Activated CD8-positive, alpha-beta T cell treated with anti-CD3 and anti-CD28 coated beads for 36 hours (primary cell): ENCODE data around the gene LRFN5. TPM values are rescaled to one million over a fixed set of nuclear protein-coding genes. Genes with fewer than 3 reads are reported as not detected.
"Not testable (repeated sequence)": the region's sequence is repeated elsewhere in the genome, so short reads cannot be mapped to it uniquely, and the experiment has no call there.

ENCODE experiments used
- ATAC-seq: fragments of 200-7000 bp; cut with Tn5 transposase; one replicate; pipeline ENCODE4 v1.10.0; 2021; ENCODE audit warnings: mild to moderate bottlenecking, moderate library complexity
- CTCF ChIA-PET: fragments of 350-600 bp; sonication (Branson Sonifier 250); formaldehyde crosslinking; loops from one replicate; lab custom pipeline; 2021; ENCODE audit warnings: antibody characterized with exemption; lab: Charles Lee
- POLR2A ChIA-PET: fragments of 350-600 bp; sonication (Branson Sonifier 250); formaldehyde crosslinking; loops from one replicate; lab custom pipeline; 2021; ENCODE audit warnings: antibody characterized with exemption; lab: Charles Lee
- DNase-seq: peaks from one replicate; pipeline ENCODE4 v3.0.0-alpha.2; 2020
- H3K27ac Mint-ChIP-seq: one replicate; pipeline ENCODE4 v1.8.0; 2021; ENCODE audit warnings: mild to moderate bottlenecking, mixed read lengths
- H3K27me3 Mint-ChIP-seq: one replicate; pipeline ENCODE4 v1.8.0; 2021; ENCODE audit warnings: mixed read lengths
- H3K36me3 Mint-ChIP-seq: one replicate; pipeline ENCODE4 v1.8.0; 2021; ENCODE audit warnings: low read depth, mixed read lengths
- H3K4me1 Mint-ChIP-seq: one replicate; pipeline ENCODE4 v1.8.0; 2021; ENCODE audit warnings: low read depth, mixed read lengths
- H3K4me3 Mint-ChIP-seq: one replicate; pipeline ENCODE4 v1.8.0; 2021; ENCODE audit warnings: mild to moderate bottlenecking, moderate library complexity, mixed read lengths
- H3K9me3 Mint-ChIP-seq: one replicate; pipeline ENCODE4 v1.8.0; 2021; ENCODE audit warnings: mixed read lengths
- CTCF ChIP-seq: fragments of 200-600 bp; IDR thresholded peaks from one replicate; pipeline ENCODE4 v1.8.0; 2022; ENCODE audit warnings: antibody characterized with exemption, mild to moderate bottlenecking
- intact Hi-C: fragments of 100-400 bp; cut with micrococcal nuclease; formaldehyde crosslinking; loops from one replicate; pipeline ENCODE4 v1.10.0; 2022
- total RNA-seq, 2 experiments: library from RNA; stranded (reverse); gene quantifications; one replicate each; pipeline ENCODE4 v1.2.3, GENCODE V29; 2021

Gene LRFN5
- total RNA-seq, 2 experiments from 2014 or later: not detected

GRCh38 chr14:41586237-41586636 is 20.4 kb upstream of the LRFN5 start:
- no peaks in the 10 kb centered on the region for H3K4me1 Mint-ChIP-seq
- POLR2A ChIA-PET: no interaction called here
- no peak for ATAC-seq
- DNase-seq: no peak
- TF ChIP-seq CTCF: no peak
- no peaks in the 10 kb centered on the region for H3K36me3 Mint-ChIP-seq
- H3K4me3 Mint-ChIP-seq: no peak overlapping the region
- H3K9me3 Mint-ChIP-seq: no peaks in the 10 kb centered on the region
- intact Hi-C loops: no loop called here
- CTCF ChIA-PET: no interaction called here
- no peak overlapping the region for H3K27ac Mint-ChIP-seq
- H3K27me3 Mint-ChIP-seq: no peaks in the 10 kb centered on the region

- CTCF ChIA-PET: no interaction called here
- peaks cover 2% of the 10 kb centered on the region for H3K9me3 Mint-ChIP-seq
- H3K27ac Mint-ChIP-seq: no peak overlapping the region
- DNase-seq (no peak), ATAC-seq (no peak)
- H3K4me1 Mint-ChIP-seq: no peaks in the 10 kb centered on the region
- H3K27me3 Mint-ChIP-seq: peaks cover 3% of the 10 kb centered on the region
- H3K4me3 Mint-ChIP-seq: no peak overlapping the region
- no peak for TF ChIP-seq CTCF
- no peaks in the 10 kb centered on the region for H3K36me3 Mint-ChIP-seq
- intact Hi-C loops: no loop called here
- POLR2A ChIA-PET: no interaction called here
These were observed 9.0 kb upstream of the LRFN5 start for GRCh38 chr14:41597647-41598046.

- ATAC-seq, intact Hi-C loops, H3K27ac Mint-ChIP-seq, H3K4me3 Mint-ChIP-seq, H3K4me1 Mint-ChIP-seq, DNase-seq, H3K36me3 Mint-ChIP-seq, H3K9me3 Mint-ChIP-seq, POLR2A ChIA-PET: not testable (repeated sequence)
- peaks cover 16% of the 10 kb centered on the region for H3K27me3 Mint-ChIP-seq
- CTCF ChIA-PET: interaction anchor here (1.0 to 1.1 kb wide), 2 partner anchors 16 to 22 kb away, joined by 4 to 5 read pairs; no protein-coding TSS in a partner anchor
These were observed 6.8 kb upstream of the LRFN5 start for GRCh38 chr14:41599805-41600385.

- intact Hi-C loops: no loop called here
- Mint-ChIP-seq H3K27me3 (peaks cover 60% of the 10 kb centered on the region), H3K9me3 (no peaks in the 10 kb centered on the region), H3K4me3 (no peak overlapping the region), H3K4me1 (peaks cover 22% of the 10 kb centered on the region), H3K27ac (no peak overlapping the region), H3K36me3 (no peaks in the 10 kb centered on the region)
- DNase-seq: no peak
- TF ChIP-seq CTCF: no peak
- ATAC-seq: no peak
- POLR2A ChIA-PET: no interaction called here
- CTCF ChIA-PET: interaction anchor here (0.7 kb wide), 1 partner anchor 50 kb away, joined by 3 read pairs; no protein-coding TSS in a partner anchor
These were observed 1.8 kb upstream of the LRFN5 start for GRCh38 chr14:41604721-41605531.

GRCh38 chr14:41605550-41606281 is 960 bp upstream of the LRFN5 start:
- DNase-seq (no peak), ATAC-seq (no peak)
- Mint-ChIP-seq H3K27me3 (peaks cover 63% of the 10 kb centered on the region), H3K4me3 (peak overlapping the region; percentile 18), H3K4me1 (peaks cover 22% of the 10 kb centered on the region), H3K9me3 (no peaks in the 10 kb centered on the region), H3K27ac (no peak overlapping the region), H3K36me3 (no peaks in the 10 kb centered on the region)
- intact Hi-C loops: no loop called here
- CTCF ChIA-PET: interaction anchor here (0.7 kb wide), 1 partner anchor 50 kb away, joined by 3 read pairs; no protein-coding TSS in a partner anchor
- POLR2A ChIA-PET: no interaction called here
- no peak for TF ChIP-seq CTCF
